Choroid plexus epithelial cell (primary cell): ENCODE data around the gene SNRNP48.

Experiments
- DNase-seq: peaks from one replicate; pipeline ENCODE4 v3.0.0-alpha.2; 2010; ENCODE audit warnings: low read depth
- H3K4me3 ChIP-seq: 2 replicates; pipeline ENCODE4 v1.5.1; 2011; ENCODE audit warnings: low read depth, mild to moderate bottlenecking, control low read depth, low read length, moderate library complexity
- TF ChIP-seq, protein P1 (sequence below): conservative IDR thresholded peaks from 2 replicates; pipeline ENCODE4 v1.5.1; 2011; ENCODE audit warnings: low read depth, mild to moderate bottlenecking, control low read depth, inconsistent platforms, low read length, moderate library complexity

Gene SNRNP48, protein sequence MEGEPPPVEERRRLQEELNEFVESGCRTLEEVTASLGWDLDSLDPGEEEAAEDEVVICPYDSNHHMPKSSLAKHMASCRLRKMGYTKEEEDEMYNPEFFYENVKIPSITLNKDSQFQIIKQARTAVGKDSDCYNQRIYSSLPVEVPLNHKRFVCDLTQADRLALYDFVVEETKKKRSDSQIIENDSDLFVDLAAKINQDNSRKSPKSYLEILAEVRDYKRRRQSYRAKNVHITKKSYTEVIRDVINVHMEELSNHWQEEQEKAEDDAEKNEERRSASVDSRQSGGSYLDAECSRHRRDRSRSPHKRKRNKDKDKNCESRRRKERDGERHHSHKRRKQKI

DNA sequence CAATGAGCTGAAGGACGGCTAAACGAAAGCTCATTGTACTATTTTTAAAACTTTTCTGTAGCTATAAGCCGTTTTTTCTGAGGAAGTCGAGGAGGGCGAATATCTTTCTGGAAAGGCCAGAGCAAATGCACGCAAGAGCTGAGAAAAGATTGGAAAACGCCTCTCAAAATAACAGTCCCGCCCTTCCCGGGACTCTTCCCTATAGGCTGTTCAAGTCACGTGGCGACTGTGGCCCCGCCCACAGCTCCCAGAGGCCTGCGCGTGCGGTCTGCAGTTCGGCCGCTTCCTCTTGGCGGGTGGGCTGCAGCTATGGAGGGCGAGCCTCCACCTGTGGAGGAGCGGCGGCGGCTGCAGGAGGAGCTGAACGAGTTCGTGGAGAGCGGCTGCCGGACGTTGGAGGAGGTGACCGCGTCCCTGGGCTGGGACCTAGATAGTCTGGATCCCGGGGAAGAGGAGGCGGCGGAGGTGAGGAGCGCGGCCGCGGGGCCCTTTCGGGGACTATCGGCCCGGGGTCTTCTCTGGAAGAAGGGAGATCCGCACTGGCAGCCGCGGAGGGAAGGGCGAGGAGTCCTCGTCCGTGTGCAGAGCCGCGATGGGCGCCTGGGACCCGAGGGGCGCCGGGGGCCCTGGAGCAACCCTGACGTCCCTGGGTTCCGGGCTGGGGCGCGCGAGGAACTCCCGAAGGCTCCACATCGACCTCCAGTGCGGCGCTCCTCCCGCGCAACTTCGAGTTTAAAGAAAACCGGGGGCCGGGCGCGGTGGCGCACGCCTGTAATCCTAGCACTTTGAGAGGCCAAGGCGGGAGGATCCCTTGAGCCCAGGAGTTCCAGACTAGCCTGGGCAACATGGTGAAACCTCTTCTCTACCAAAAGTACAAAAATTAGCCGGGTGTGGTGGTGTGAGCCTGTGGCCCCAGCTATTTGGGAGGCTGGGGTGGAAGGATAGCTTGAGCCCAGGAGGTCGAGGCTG lies at the start of gene SNRNP48:
TSS of gene SNRNP48 (plus strand) at position 250 of the 969 bp plus-strand sequence. CDS start at position 310, 60 bp downstream.
- DNase-seq: peak; percentile 95
- TF ChIP-seq, protein P1, sequence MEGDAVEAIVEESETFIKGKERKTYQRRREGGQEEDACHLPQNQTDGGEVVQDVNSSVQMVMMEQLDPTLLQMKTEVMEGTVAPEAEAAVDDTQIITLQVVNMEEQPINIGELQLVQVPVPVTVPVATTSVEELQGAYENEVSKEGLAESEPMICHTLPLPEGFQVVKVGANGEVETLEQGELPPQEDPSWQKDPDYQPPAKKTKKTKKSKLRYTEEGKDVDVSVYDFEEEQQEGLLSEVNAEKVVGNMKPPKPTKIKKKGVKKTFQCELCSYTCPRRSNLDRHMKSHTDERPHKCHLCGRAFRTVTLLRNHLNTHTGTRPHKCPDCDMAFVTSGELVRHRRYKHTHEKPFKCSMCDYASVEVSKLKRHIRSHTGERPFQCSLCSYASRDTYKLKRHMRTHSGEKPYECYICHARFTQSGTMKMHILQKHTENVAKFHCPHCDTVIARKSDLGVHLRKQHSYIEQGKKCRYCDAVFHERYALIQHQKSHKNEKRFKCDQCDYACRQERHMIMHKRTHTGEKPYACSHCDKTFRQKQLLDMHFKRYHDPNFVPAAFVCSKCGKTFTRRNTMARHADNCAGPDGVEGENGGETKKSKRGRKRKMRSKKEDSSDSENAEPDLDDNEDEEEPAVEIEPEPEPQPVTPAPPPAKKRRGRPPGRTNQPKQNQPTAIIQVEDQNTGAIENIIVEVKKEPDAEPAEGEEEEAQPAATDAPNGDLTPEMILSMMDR: no peak
- peak within 1 kb of the TSS; percentile 93 for H3K4me3 ChIP-seq

GRCh38 chr6:7540595-7540994 lies 49.4 kb upstream of the SNRNP48 start:
- TF ChIP-seq, protein P1: no peak
- H3K4me3 ChIP-seq: peak overlapping the region; percentile 67
- peak; percentile 16 for DNase-seq

DNA sequence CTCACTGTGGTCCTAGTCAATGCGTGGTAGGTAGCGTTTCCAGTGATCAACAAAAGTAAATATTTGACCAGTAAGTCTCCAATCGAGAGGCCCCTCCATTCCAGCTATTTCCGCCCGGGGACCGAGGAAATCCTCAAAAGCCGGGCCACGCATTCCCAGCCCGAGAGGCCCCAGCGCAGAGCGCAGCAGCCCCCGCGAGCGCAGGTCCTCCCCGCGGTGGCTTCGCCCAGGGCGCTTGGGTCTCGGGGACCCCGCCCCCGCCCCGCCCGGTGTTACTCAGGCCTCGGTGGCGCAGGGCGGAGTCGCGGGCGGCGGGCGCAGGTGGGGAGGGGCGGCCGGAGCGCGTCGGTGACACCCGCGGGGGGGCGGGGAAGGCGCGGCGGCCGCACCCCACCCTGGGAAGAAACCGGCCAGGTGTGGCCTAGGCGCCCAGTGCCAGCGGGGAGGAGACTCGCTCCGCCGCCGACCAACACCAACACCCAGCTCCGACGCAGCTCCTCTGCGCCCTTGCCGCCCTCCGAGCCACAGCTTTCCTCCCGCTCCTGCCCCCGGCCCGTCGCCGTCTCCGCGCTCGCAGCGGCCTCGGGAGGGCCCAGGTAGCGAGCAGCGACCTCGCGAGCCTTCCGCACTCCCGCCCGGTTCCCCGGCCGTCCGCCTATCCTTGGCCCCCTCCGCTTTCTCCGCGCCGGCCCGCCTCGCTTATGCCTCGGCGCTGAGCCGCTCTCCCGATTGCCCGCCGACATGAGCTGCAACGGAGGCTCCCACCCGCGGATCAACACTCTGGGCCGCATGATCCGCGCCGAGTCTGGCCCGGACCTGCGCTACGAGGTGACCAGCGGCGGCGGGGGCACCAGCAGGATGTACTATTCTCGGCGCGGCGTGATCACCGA lies 48.6 kb upstream of the SNRNP48 start, which contains the start of gene DSP:
TSS of gene DSP (plus strand) at position 497 of the 890 bp plus-strand sequence. CDS start at position 742, 245 bp downstream.
- H3K4me3 ChIP-seq: peak within 1 kb of the TSS; percentile 67
- TF ChIP-seq, protein P1: no peak
- DNase-seq: peak; percentile 32

GRCh38 chr6:7542065-7542873 lies 47.7 kb upstream of the SNRNP48 start:
- DNase-seq: peak; percentile 2
- TF ChIP-seq, protein P1: no peak
- peak overlapping the region; percentile 67 for H3K4me3 ChIP-seq

- peak; percentile 57 for DNase-seq
- H3K4me3 ChIP-seq: peak overlapping the region; percentile 67
- TF ChIP-seq, protein P1: no peak
These were observed 46.9 kb upstream of the SNRNP48 start for GRCh38 chr6:7542874-7543624.
